Fibroblast of lung (primary cell): ENCODE data around the gene RTN4.

Experiments used
- EZH2 ChIP-seq: IDR thresholded peaks from 2 replicates; pipeline ENCODE4 v1.5.1; 2012; ENCODE audit warnings: low read length, control low read depth, mild to moderate bottlenecking; ENCODE audit errors: missing control alignments
- TF ChIP-seq, protein P1 (sequence below), 2 donors: IDR thresholded peaks in 1 of 2; conservative IDR thresholded peaks in 1 of 2; 1 replicate in 1 of 2; 2 replicates in 1 of 2; pipeline ENCODE4 v1.5.1; 2011 to 2012; ENCODE audit warnings: low read length in 2 of 2, control low read depth in 1 of 2, inconsistent platforms in 1 of 2, low read depth in 1 of 2, mild to moderate bottlenecking in 1 of 2

- TF ChIP-seq, protein P1, sequence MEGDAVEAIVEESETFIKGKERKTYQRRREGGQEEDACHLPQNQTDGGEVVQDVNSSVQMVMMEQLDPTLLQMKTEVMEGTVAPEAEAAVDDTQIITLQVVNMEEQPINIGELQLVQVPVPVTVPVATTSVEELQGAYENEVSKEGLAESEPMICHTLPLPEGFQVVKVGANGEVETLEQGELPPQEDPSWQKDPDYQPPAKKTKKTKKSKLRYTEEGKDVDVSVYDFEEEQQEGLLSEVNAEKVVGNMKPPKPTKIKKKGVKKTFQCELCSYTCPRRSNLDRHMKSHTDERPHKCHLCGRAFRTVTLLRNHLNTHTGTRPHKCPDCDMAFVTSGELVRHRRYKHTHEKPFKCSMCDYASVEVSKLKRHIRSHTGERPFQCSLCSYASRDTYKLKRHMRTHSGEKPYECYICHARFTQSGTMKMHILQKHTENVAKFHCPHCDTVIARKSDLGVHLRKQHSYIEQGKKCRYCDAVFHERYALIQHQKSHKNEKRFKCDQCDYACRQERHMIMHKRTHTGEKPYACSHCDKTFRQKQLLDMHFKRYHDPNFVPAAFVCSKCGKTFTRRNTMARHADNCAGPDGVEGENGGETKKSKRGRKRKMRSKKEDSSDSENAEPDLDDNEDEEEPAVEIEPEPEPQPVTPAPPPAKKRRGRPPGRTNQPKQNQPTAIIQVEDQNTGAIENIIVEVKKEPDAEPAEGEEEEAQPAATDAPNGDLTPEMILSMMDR (conservative IDR thresholded peaks at IDR 0.05 in 1 of 2, IDR thresholded peaks at IDR 0.05 in 1 of 2; ENCODE audit: low read depth in 1 of 2, low read length in 2 of 2), result no peak
- TF ChIP-seq EZH2, result no peak
These were observed 32.8 kb downstream of the RTN4 start for GRCh38 chr2:55017428-55017827.
